Measurements from ENCODE around the gene CCDC194.

GRCh38 chr19:17431417-17431816 lies 37.4 kb upstream of the CCDC194 start:
- TF ChIP-seq CTCF (IDR thresholded peaks at IDR 0.05) (no peak), EP300 (IDR thresholded peaks at IDR 0.05) (no peak)

Measured in suprapubic skin (tissue), 3 donors.